H1 (cell line): ENCODE data around the gene CCDC154. TPM values are rescaled to one million over a fixed set of nuclear protein-coding genes. Genes with fewer than 3 reads are reported as not detected.
A peak's percentile ranks its signal among the peaks of the same experiment; 100 is the strongest.

ENCODE experiments used
- CTCF ChIA-PET: fragments of 300-600 bp; sonication (Branson Sonifier 250); formaldehyde crosslinking; loops from one replicate; lab custom pipeline; 2021; ENCODE audit not compliant: partially characterized antibody; lab: Charles Lee
- POLR2A ChIA-PET: fragments of 300-600 bp; sonication (Branson Sonifier 250); formaldehyde crosslinking; loops from one replicate; lab custom pipeline; 2021; ENCODE audit warnings: inconsistent platforms; ENCODE audit not compliant: partially characterized antibody; lab: Charles Lee
- DNase-seq, 2 experiments: peaks; one replicate each; pipeline versions ENCODE4 v3.0.0 to v3.0.0-alpha.2; 2010 to 2022; ENCODE audit warnings: low spot score in 2 of 2, low read depth in 1 of 2, mixed read lengths in 1 of 2
- FAIRE-seq: peaks from 2 replicates; lab custom pipeline; 2011; peaks lifted over from hg19 to GRCh38; lab: Jason Lieb, UNC
- H2AFZ ChIP-seq: 2 replicates; pipeline ENCODE4 v1.8.1; 2012; ENCODE audit warnings: low read length, inconsistent platforms
- H2AK5ac ChIP-seq: 2 replicates; pipeline ENCODE4 v1.6.1; 2013; ENCODE audit warnings: low read depth, low read length
- H2BK120ac ChIP-seq: replicated peaks from 2 replicates; pipeline ENCODE3; 2013; ENCODE audit warnings: low read depth, low read length, inconsistent platforms
- H2BK12ac ChIP-seq: 2 replicates; pipeline ENCODE4 v1.6.1; 2013; ENCODE audit warnings: low read depth, low read length
- H2BK15ac ChIP-seq: 2 replicates; pipeline ENCODE4 v1.6.1; 2013; ENCODE audit warnings: low read length
- H2BK20ac ChIP-seq: 2 replicates; pipeline ENCODE4 v1.6.1; 2013; ENCODE audit warnings: low read length
- H2BK5ac ChIP-seq: 2 replicates; pipeline ENCODE4 v1.6.1; 2013; ENCODE audit warnings: low read depth, low read length
- H3K14ac ChIP-seq: 2 replicates; pipeline ENCODE4 v1.6.1; 2013; ENCODE audit warnings: inconsistent platforms; ENCODE audit not compliant: insufficient read length
- H3K18ac ChIP-seq: 2 replicates; pipeline ENCODE4 v1.6.1; 2013; ENCODE audit warnings: low read length; ENCODE audit errors: extremely low read depth
- H3K23ac ChIP-seq: 2 replicates; pipeline ENCODE4 v1.6.1; 2013; ENCODE audit warnings: inconsistent platforms; ENCODE audit not compliant: insufficient read length
- H3K23me2 ChIP-seq: 2 replicates; pipeline ENCODE4 v1.6.1; 2013; ENCODE audit warnings: low read depth, low read length
- H3K27ac ChIP-seq: 2 replicates; pipeline ENCODE4 v1.6.1; 2011; ENCODE audit warnings: low read depth, low read length, inconsistent platforms
- H3K27me3 ChIP-seq, 4 experiments: replicated peaks in 1 of 4; 1 replicate in 1 of 4; 2 replicates in 3 of 4; pipeline versions ENCODE4 v1.6.1 to v1.8.1; 2011 to 2013; ENCODE audit warnings: low read length in 3 of 4, mild to moderate bottlenecking in 3 of 4, inconsistent platforms in 2 of 4, mixed read lengths in 2 of 4, moderate library complexity in 1 of 4; ENCODE audit not compliant: control insufficient read depth in 3 of 4, insufficient read depth in 3 of 4; ENCODE audit errors: extremely low read depth in 1 of 4
- H3K36me3 ChIP-seq, 4 experiments: 2 replicates each; pipeline versions ENCODE4 v1.6.1 to v1.8.1; 2011 to 2013; ENCODE audit warnings: mild to moderate bottlenecking in 4 of 4, low read length in 3 of 4, moderate library complexity in 2 of 4, control low read depth in 1 of 4, inconsistent platforms in 1 of 4; ENCODE audit not compliant: insufficient read depth in 4 of 4, control insufficient read depth in 2 of 4
- H3K4ac ChIP-seq: replicated peaks from 2 replicates; pipeline ENCODE3; 2013; ENCODE audit warnings: low read length, low read depth, mixed read lengths, inconsistent platforms; ENCODE audit not compliant: insufficient read length
- H3K4me1 ChIP-seq, 4 experiments: replicated peaks in 1 of 4; 1 replicate in 1 of 4; 2 replicates in 3 of 4; pipeline versions ENCODE4 v1.6.1 to v1.8.1; 2011 to 2013; ENCODE audit warnings: low read length in 3 of 4, inconsistent platforms in 2 of 4, mixed read lengths in 1 of 4; ENCODE audit not compliant: insufficient read depth in 4 of 4, control insufficient read depth in 3 of 4
- H3K4me2 ChIP-seq, 2 experiments: 2 replicates each; pipeline versions ENCODE4 v1.6.1 to v1.8.1; 2011 to 2013; ENCODE audit warnings: low read depth in 2 of 2, low read length in 2 of 2, control low read depth in 1 of 2, inconsistent platforms in 1 of 2, mild to moderate bottlenecking in 1 of 2; ENCODE audit not compliant: insufficient read depth in 1 of 2
- H3K4me3 ChIP-seq, 4 experiments: fragments of 200-600, 300-600 bp in 1 of 4; sonication (generic), shearing (Covaris generic), sonication (Bioruptor Twin) in 1 of 4; 2 replicates each; pipeline versions ENCODE4 v1.5.1 to v1.8.1; 2011 to 2016; ENCODE audit warnings: low read length in 4 of 4, low read depth in 3 of 4, control low read depth in 2 of 4, inconsistent platforms in 2 of 4, mild to moderate bottlenecking in 2 of 4, mixed read lengths in 1 of 4, moderate library complexity in 1 of 4; ENCODE audit not compliant: insufficient read depth in 2 of 4; ENCODE audit errors: extremely low read depth in 1 of 4
- H3K56ac ChIP-seq: replicated peaks from 2 replicates; pipeline ENCODE3; 2013; ENCODE audit warnings: low read depth, mild to moderate bottlenecking, mixed read lengths, low read length, inconsistent platforms; ENCODE audit not compliant: insufficient read length
- H3K79me1 ChIP-seq: 2 replicates; pipeline ENCODE4 v1.6.1; 2013; ENCODE audit warnings: low read depth, low read length, control low read depth
- H3K79me2 ChIP-seq, 2 experiments: 2 replicates each; pipeline versions ENCODE4 v1.6.1 to v1.8.1; 2012 to 2013; ENCODE audit warnings: low read length in 2 of 2, mild to moderate bottlenecking in 2 of 2, inconsistent platforms in 1 of 2; ENCODE audit not compliant: insufficient read depth in 2 of 2, control insufficient read depth in 1 of 2
- H3K9ac ChIP-seq, 4 experiments: replicated peaks in 1 of 4; 1 replicate in 1 of 4; 2 replicates in 3 of 4; pipeline versions ENCODE4 v1.6.1 to v1.8.1; 2011 to 2013; ENCODE audit warnings: low read depth in 3 of 4, low read length in 3 of 4, control low read depth in 2 of 4, mild to moderate bottlenecking in 2 of 4, moderate library complexity in 2 of 4, inconsistent platforms in 1 of 4; ENCODE audit errors: extremely low read depth in 1 of 4
- H3K9me3 ChIP-seq, 2 experiments: 2 replicates each; pipeline versions ENCODE4 v1.6.1 to v1.8.1; 2012 to 2013; ENCODE audit warnings: mild to moderate bottlenecking in 2 of 2, moderate library complexity in 2 of 2, control low read depth in 1 of 2, inconsistent platforms in 1 of 2, low read depth in 1 of 2, low read length in 1 of 2, mixed read lengths in 1 of 2; ENCODE audit not compliant: insufficient read depth in 2 of 2
- H4K20me1 ChIP-seq, 2 experiments: replicated peaks in 1 of 2; 2 replicates each; pipeline versions ENCODE3 to v1.8.1; 2011 to 2013; ENCODE audit warnings: inconsistent platforms in 2 of 2, low read length in 2 of 2, mild to moderate bottlenecking in 1 of 2; ENCODE audit not compliant: insufficient read depth in 2 of 2, control insufficient read depth in 1 of 2
- H4K5ac ChIP-seq: 2 replicates; pipeline ENCODE4 v1.6.1; 2013; ENCODE audit warnings: low read length, low read depth, mixed read lengths, inconsistent platforms; ENCODE audit not compliant: insufficient read length
- H4K8ac ChIP-seq: 2 replicates; pipeline ENCODE4 v1.8.0; 2013; ENCODE audit warnings: mild to moderate bottlenecking, moderate library complexity, low read length, inconsistent platforms; ENCODE audit not compliant: insufficient read depth; ENCODE audit errors: extremely low read depth
- H4K91ac ChIP-seq: replicated peaks from 2 replicates; pipeline ENCODE3; 2013; ENCODE audit warnings: low read length, mixed read lengths, inconsistent platforms; ENCODE audit not compliant: insufficient read length
- CEBPB ChIP-seq: IDR thresholded peaks from 2 replicates; pipeline ENCODE4 v1.6.1; 2012; ENCODE audit warnings: low read depth, low read length
- CTCF ChIP-seq, 3 experiments: IDR thresholded peaks; 1 replicate in 2 of 3; 2 replicates in 1 of 3; pipeline versions ENCODE4 v1.5.1 to v1.6.1; 2011; ENCODE audit warnings: low read length in 3 of 3, mild to moderate bottlenecking in 3 of 3, inconsistent platforms in 2 of 3, low read depth in 1 of 3, moderate library complexity in 1 of 3; ENCODE audit not compliant: insufficient read depth in 1 of 3; ENCODE audit errors: control extremely low read depth in 1 of 3
- JUND ChIP-seq: IDR thresholded peaks from 2 replicates; pipeline ENCODE4 v1.6.1; 2011; ENCODE audit warnings: mild to moderate bottlenecking, improper control_type of control experiment, low read length
- WGBS, 2 experiments: shearing (Covaris generic) in 1 of 2; methylation state at CpG; one replicate each; pipeline versions ENCODE4 v1.1.6 to v1.1.7; 2013 to 2015; ENCODE audit warnings: low lambda C conversion rate in 2 of 2, mixed read lengths in 2 of 2, inconsistent platforms in 1 of 2, low coverage in 1 of 2, missing lambda C conversion rate in 1 of 2; ENCODE audit not compliant: insufficient replicate concordance in 2 of 2, insufficient coverage in 1 of 2, insufficient read length in 1 of 2; ENCODE audit errors: extremely low coverage in 1 of 2, missing lambda C conversion rate in 1 of 2; 5-methylcytosine and 5-hydroxymethylcytosine counted together
- polyA plus RNA-seq, 7 experiments: library from polyadenylated mRNA; depleted of rRNA in 3 of 7; stranded (reverse) in 5 of 7; unstranded in 2 of 7; fragments of >200 nt in 5 of 7; fragments of 200-250 nt in 2 of 7; gene quantifications; 1 replicate in 5 of 7; 2 replicates in 1 of 7; 4 replicates in 1 of 7; pipeline versions ENCODE4 v1.2.1 to v1.2.3, GENCODE V29; 2011 to 2013; ENCODE audit warnings: missing spikeins in 2 of 7, mixed read lengths in 2 of 7
- total RNA-seq: library from RNA; stranded (reverse); fragmentation: NEBNext Ultra II Directional; extraction: Animal tissue kit (Norgen Biotek cat#: 25700); gene quantifications from 2 replicates; pipeline ENCODE4 v1.2.1, GENCODE V29; 2021

Gene CCDC154
- total and polyA plus RNA-seq, 2 of the 8 experiments (the other 6 are each of a cell fraction or from before 2014, with no cell fraction given): 0.15 to 0.88 TPM

DNA sequence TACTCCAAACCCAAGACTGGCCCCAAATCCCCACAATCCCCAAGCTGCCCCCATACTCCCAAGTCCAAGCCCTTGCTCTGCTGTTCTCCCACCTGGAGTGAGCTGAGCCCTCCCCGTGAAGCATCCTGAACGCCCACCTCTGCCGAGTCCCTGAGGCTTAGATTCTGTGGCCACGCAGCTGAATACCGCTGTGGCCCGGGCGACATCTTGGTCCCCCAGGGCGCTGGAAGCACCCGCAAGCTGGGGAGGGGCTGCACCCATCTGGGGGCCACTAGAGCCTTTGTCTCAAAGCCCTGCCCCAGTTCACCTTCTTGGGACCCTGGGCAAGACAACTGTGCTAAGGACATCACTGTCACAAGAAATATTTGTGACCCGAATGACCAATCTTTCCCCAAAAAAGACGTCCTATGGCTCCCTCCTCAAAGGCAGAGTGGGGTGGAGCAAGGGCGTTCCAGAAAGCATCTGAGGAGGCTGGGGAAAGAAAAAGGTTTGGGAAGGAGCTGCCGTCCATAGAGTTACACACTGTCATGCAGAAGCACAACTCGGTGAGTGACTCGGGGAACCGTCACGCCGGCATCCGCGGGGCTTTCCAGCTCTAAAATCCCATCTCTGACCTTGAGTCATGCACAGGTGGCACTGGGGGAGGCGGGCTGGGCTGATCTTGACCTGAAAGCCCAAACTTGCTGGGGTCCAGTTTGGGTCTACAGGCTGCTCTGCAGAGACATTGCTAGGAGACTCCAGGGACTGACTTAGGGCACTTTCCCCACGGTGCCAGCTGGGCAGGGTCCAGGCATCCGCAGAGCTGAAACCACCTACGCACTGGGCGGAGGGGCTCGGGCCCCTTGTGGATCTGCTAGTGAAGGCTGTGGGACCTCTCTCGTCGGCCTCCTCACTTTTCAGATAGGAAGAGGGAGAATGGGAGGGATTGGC, 37.8 kb upstream of the CCDC154 start:
- no peaks in the 10 kb centered on the region for H4K20me1 ChIP-seq
- H2BK5ac ChIP-seq: no peak overlapping the region
- peaks cover 0 to 8% (median 0%) of the 10 kb centered on the region in 4 experiments; a peak in 2 of 7 replicates for H3K27me3 ChIP-seq
- no peak for DNase-seq
- no peak for FAIRE-seq
- 86% methylated on average over 26 of the region's 28 CpGs; no CpG with 5 or more reads in 1 of the 2 experiments for WGBS, 2 experiments
- ChIA-PET CTCF (interaction anchor here (0.9 to 1.1 kb wide), 2 partner anchors 9 to 11 kb away, joined by 3 read pairs; partner anchors contain the start of gene TELO2), POLR2A (interaction anchor here (0.9 to 1.4 kb wide), 5 partner anchors 9 to 31 kb away, joined by 3 to 6 read pairs (median 3); no protein-coding TSS in a partner anchor)
- peaks cover 3 to 6% of the 10 kb centered on the region in 2 experiments; a peak in 3 of 4 replicates for H3K9me3 ChIP-seq
- H2AFZ ChIP-seq: no peak overlapping the region
- H3K4me3 ChIP-seq: no peak overlapping the region
- H3K18ac ChIP-seq: no peak overlapping the region
- H3K4me1 ChIP-seq: no peaks in the 10 kb centered on the region
- no peak overlapping the region for H3K27ac ChIP-seq
- TF ChIP-seq CEBPB (no peak), CTCF (IDR thresholded peaks at IDR 0.05; ENCODE audit: control extremely low read depth in 1 of 3, insufficient read depth in 1 of 3, low read depth in 1 of 3, low read length in 3 of 3) (no peak), JUND (no peak)
- H4K8ac ChIP-seq: no peak overlapping the region
- no peak overlapping the region for H2BK12ac ChIP-seq
- no peak overlapping the region for H2AK5ac ChIP-seq
- no peaks in the 10 kb centered on the region for H3K23me2 ChIP-seq
- H3K9ac ChIP-seq: no peak overlapping the region
- no peak overlapping the region for H4K5ac ChIP-seq
- H3K56ac ChIP-seq: peak overlapping the region; percentile 25
- no peak overlapping the region for H3K4me2 ChIP-seq
- no peak overlapping the region for H3K23ac ChIP-seq
- H2BK15ac ChIP-seq: no peak overlapping the region
- no peak overlapping the region for H3K14ac ChIP-seq
- H3K79me2 ChIP-seq: no peaks in the 10 kb centered on the region
- H4K91ac ChIP-seq: no peak overlapping the region
- no peaks in the 10 kb centered on the region for H3K79me1 ChIP-seq
- H3K36me3 ChIP-seq: no peaks in the 10 kb centered on the region
- no peak overlapping the region for H2BK120ac ChIP-seq
- H2BK20ac ChIP-seq: no peak overlapping the region
- H3K4ac ChIP-seq: no peak overlapping the region
